SW480 (cell line): Measurements from ENCODE around the gene PSMB11.
"Not testable (repeated sequence)": the region's sequence is repeated elsewhere in the genome, so short reads cannot be mapped to it uniquely, and the experiment has no call there.

ENCODE experiments used
- DNase-seq: peaks from one replicate; pipeline ENCODE4 v3.0.0-alpha.2; 2016; ENCODE audit warnings: low spot score

The PSMB11 gene

GRCh38 chr14:23042162-23042965 is at the start of gene PSMB11:
Gene PSMB11, plus strand, starts transcription at chr14:23042212. Its CDS starts 14 bp downstream, at chr14:23042226.
- no peak for DNase-seq

GRCh38 chr14:22993517-22993916 is 48.5 kb upstream of the PSMB11 start:
- DNase-seq, result no peak

GRCh38 chr14:22994762-22995275 is 47.2 kb upstream of the PSMB11 start:
- DNase-seq, result peak; percentile 43

GRCh38 chr14:22995889-22996625 is 46.0 kb upstream of the PSMB11 start:
- DNase-seq, result no peak

- no peak for DNase-seq
Measured at GRCh38 chr14:22996768-22997654, 45.0 kb upstream of the PSMB11 start.

DNA sequence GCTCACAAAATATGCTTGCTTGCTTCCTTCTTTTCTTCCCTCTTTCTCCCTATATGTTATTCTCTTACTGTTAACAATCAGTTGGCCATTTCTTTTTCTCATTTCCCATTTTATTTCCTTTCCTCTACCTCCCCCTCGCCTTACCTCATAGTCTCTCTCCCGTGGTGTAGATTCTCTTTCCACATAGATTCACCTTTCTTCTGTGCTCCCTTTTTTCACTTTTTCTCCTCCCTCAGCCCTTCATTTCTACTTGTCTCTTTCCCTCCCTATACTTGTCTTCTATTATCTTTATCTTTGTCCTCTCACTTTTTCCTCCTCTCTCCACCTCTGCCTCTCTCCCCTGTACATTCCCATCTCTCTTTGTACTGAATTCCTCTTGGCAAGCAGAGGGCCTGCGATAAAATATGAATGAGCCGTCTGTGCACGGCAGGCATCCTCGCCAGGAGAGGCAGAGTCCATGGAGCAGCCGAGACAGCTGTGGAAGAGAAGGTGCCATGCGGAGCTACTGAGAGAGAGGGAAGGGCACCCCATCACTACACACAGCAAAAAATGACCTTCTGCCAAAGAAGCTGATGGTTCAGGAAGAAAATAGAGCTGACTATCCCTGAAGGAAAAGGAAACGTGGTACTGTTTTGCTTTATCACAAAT is 44.2 kb upstream of the PSMB11 start:
- no peak for DNase-seq

DNA sequence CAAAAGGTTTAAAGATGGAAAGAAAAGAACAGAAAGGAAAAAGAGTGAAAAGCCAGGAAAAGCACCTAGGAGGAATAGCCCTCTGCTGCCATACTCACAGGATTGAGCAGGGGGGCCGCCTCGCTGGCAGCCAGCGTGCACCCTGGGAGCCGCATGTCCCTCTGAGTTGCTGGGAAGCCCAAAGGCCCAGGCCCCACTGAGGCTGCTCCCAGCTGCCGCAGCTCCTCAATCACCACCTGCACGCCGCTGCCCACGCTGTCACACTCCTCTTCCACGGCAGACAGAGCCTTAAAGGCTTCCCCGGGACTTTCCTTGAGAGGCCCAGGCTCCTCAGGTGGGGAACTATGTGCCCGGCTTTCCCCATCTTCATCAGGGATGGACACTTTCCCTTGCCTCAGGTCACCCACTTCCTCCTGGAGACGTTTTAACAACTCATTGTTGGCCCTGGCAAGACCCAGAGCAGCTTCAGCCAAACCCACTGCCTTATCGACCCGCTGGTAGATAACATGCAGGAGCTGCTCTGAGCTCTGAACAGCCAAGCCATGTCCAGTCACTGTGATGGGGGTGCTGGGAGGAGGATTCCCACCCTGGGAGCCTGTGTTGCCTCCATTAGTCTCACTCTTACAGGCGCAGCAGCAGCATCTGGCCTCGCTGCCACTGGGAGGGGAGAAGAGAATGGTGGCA is 43.5 kb upstream of the PSMB11 start:
- no peak for DNase-seq

GRCh38 chr14:23000860-23001259 is 41.2 kb upstream of the PSMB11 start:
- DNase-seq, result no peak

- DNase-seq, result no peak
Measured at GRCh38 chr14:23002592-23002991, 39.4 kb upstream of the PSMB11 start.

GRCh38 chr14:23004274-23004673 is 37.7 kb upstream of the PSMB11 start:
- not testable (repeated sequence) for DNase-seq

GRCh38 chr14:23005451-23006187 is 36.4 kb upstream of the PSMB11 start:
- no peak for DNase-seq

GRCh38 chr14:23006188-23006534 is 35.9 kb upstream of the PSMB11 start:
- DNase-seq, result no peak

DNA sequence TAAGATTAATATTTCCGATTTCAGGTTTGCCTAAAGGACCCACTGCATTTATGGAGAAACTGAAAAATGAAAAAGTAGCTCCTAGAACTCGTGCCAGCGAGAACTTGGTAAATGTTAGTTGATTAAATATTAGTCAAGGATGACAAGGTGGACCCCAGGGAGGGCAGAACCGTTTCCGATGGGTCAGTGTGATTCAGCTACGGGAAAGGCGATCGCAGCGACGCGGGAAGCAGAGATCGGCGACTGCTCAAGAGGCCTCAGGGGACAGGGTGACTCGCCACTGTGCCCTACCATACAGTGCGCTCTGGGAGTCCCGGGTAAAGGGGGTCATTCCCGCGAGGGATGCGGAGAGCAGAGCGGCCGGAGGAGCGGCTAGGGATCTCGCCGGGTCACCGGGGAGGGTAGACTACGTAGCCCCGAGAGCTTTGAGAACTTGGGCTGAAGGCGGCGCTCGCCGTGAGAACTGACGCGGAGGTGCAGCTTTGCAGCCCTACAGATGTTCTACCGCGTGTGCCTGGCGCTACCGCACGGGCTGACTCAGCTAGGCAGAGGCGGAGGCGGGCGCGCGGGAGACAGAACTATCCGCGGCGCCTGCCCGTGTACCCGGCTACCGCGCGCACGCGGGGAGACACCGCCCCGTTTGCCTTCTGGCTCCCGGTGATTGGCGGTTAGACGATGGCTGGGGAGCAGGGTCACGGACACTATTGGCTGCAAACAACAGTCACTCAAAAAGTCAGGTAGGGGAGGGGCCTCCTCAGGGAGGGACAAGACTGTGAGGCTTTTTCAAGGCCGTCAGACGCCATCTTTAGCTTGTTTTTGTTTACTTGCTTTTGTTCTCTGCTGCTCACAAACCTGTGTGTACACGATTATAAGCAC is 35.2 kb upstream of the PSMB11 start:
- peak; percentile 97 for DNase-seq

DNA sequence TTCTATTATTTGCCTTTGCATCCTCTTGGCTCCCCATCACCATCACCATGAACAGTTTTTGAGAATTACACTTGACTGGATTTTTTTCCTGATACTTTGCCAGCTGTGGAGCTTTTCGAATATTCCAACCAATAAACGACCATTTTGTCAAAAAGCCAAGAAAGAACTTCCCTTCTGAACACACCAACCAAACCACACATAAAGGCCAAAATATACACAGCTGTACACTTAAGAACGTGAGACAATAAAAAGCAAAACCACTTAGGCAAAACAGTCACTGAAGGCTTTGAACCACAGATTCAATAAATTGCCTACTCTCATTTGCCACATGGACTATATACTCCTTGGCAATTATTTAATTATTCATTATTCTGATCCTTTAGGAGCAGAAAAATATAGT is 33.2 kb upstream of the PSMB11 start:
- DNase-seq, result no peak

- DNase-seq, result no peak
Measured at GRCh38 chr14:23009483-23009938, 32.5 kb upstream of the PSMB11 start.

DNA sequence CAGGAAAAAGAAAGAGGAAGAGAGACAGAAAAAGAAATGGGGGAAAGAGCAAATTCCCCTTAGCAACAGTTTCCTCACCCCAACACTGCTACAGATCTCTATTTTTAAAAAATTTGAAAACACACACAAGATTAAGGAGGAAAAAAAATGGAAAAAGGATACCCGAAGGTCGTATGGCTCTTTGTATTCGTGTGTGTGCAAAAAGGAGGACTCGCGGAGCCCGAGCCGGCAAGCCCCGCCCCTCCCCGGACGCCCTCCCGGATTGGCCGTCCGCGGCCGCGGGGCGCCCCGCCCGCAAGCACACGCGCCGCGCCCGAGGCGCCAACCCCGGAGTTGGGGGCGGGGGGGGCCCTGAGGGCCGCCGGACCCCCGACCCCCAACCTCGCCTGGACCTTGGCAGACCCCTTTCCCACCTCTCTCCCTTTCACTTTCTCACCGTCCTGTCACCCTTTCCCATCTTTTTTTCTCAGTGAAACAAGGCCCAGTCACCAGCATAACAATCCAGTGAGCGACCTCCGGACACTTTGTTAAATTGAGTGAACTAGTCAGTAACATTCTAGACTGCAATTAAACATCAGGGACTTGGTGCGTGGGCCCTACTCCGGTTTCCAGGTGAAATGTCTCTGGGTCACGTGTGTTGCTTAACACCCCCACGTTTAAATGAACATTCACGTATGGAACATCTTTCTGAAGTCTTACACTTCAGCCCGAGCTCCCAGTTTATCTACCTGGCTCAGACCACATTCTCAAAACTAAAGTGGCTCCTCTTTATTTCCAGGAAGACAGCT is 31.9 kb upstream of the PSMB11 start, which contains the start of gene C14orf93:
TSS of gene C14orf93 (minus strand) at position 205 of the 788 bp plus-strand sequence. CDS start 11,120 bp downstream, outside the sequence.
- peak; percentile 69 for DNase-seq

GRCh38 chr14:23013054-23013748 is 28.8 kb upstream of the PSMB11 start:
- no peak for DNase-seq

DNA sequence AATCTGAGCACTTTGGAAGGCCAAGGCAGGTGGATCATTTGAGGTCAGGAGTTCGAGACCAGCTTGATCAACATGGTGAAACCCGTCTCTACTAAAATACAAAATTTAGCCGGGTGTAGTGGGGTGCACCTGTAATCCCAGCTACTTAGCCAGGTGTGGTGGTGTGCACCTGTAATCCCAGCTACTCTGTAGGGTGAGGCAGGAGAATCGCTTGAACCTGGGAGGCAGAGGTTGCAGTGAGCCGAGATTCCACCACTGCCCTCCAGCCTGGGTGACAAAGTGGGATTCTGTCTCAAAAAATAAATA is 28.3 kb upstream of the PSMB11 start:
- DNase-seq, result not testable (repeated sequence)
